GM19193 (cell line): Measurements from ENCODE around the gene DKK3.

Experiments
- POLR2A ChIP-seq: IDR thresholded peaks from 4 replicates; pipeline ENCODE4 v1.6.1; 2011; ENCODE audit not compliant: insufficient read depth, insufficient read length; ENCODE audit errors: extremely low read depth

DKK3 gene

GRCh38 chr11:11972730-11973341, 35.6 kb downstream of the DKK3 start:
- TF ChIP-seq POLR2A = no peak

- TF ChIP-seq POLR2A = no peak
Observed at GRCh38 chr11:11971906-11972547, 36.4 kb downstream of the DKK3 start.

GRCh38 chr11:11970556-11970955, 37.9 kb downstream of the DKK3 start:
- TF ChIP-seq POLR2A = no peak

GRCh38 chr11:11969380-11970215, 38.8 kb downstream of the DKK3 start:
- no peak for TF ChIP-seq POLR2A

- TF ChIP-seq POLR2A = no peak
Observed at GRCh38 chr11:11968511-11969280, 39.7 kb downstream of the DKK3 start.

- no peak for TF ChIP-seq POLR2A
Observed at GRCh38 chr11:11967669-11968510, 40.5 kb downstream of the DKK3 start.

- TF ChIP-seq POLR2A = no peak
Observed at GRCh38 chr11:11966826-11967668, 41.4 kb downstream of the DKK3 start.

- TF ChIP-seq POLR2A = no peak
Observed at GRCh38 chr11:11966354-11966741, 42.1 kb downstream of the DKK3 start.

GRCh38 chr11:11965656-11966353, 42.6 kb downstream of the DKK3 start:
- TF ChIP-seq POLR2A = no peak

- TF ChIP-seq POLR2A = no peak
Observed at GRCh38 chr11:11965192-11965591, 43.2 kb downstream of the DKK3 start.

GRCh38 chr11:11964774-11965150, 43.7 kb downstream of the DKK3 start:
- TF ChIP-seq POLR2A = no peak

GRCh38 chr11:11963842-11964773, 44.3 kb downstream of the DKK3 start:
- TF ChIP-seq POLR2A = no peak

- no peak for TF ChIP-seq POLR2A
Observed at GRCh38 chr11:11963067-11963466, 45.4 kb downstream of the DKK3 start.
